Rectal smooth muscle tissue (tissue), 1 donor: ENCODE measurements around the gene SLC24A4.

Source experiments
- H3K27ac ChIP-seq: one replicate; pipeline ENCODE4 v1.7.0; 2013; ENCODE audit warnings: low read depth, low read length, inconsistent platforms
- H3K27me3 ChIP-seq: one replicate; pipeline ENCODE4 v1.7.0; 2013; ENCODE audit warnings: low read length; ENCODE audit not compliant: control insufficient read depth, insufficient read depth
- H3K36me3 ChIP-seq: one replicate; pipeline ENCODE4 v1.7.0; 2013; ENCODE audit warnings: low read length; ENCODE audit not compliant: control insufficient read depth, insufficient read depth
- H3K4me1 ChIP-seq: one replicate; pipeline ENCODE4 v1.7.0; 2013; ENCODE audit warnings: low read length; ENCODE audit not compliant: control insufficient read depth, insufficient read depth
- H3K4me3 ChIP-seq: one replicate; pipeline ENCODE4 v1.7.0; 2013; ENCODE audit warnings: low read length
- H3K9ac ChIP-seq: one replicate; pipeline ENCODE4 v1.7.0; 2013; ENCODE audit warnings: low read length

SLC24A4 gene

GRCh38 chr14:92414690-92415445 is 91.9 kb downstream of the SLC24A4 start:
- Histone ChIP-seq H3K36me3 (no peaks in the 10 kb centered on the region), H3K27me3 (no peaks in the 10 kb centered on the region), H3K4me1 (no peaks in the 10 kb centered on the region), H3K9ac (no peak overlapping the region), H3K4me3 (no peak overlapping the region), H3K27ac (no peak overlapping the region)

- Histone ChIP-seq H3K27me3 (no peaks in the 10 kb centered on the region), H3K27ac (no peak overlapping the region), H3K9ac (no peak overlapping the region), H3K36me3 (no peaks in the 10 kb centered on the region), H3K4me3 (no peak overlapping the region), H3K4me1 (no peaks in the 10 kb centered on the region)
Measured at GRCh38 chr14:92415969-92416368, 93.0 kb downstream of the SLC24A4 start.

- no peak overlapping the region for H3K9ac ChIP-seq
- H3K4me3 ChIP-seq = no peak overlapping the region
- no peaks in the 10 kb centered on the region for H3K27me3 ChIP-seq
- H3K4me1 ChIP-seq = no peaks in the 10 kb centered on the region
- no peak overlapping the region for H3K27ac ChIP-seq
- no peaks in the 10 kb centered on the region for H3K36me3 ChIP-seq
Measured at GRCh38 chr14:92416544-92416943, 93.6 kb downstream of the SLC24A4 start.

GRCh38 chr14:92417759-92418158 is 94.8 kb downstream of the SLC24A4 start:
- H3K27me3 ChIP-seq = no peaks in the 10 kb centered on the region
- H3K4me1 ChIP-seq = peaks cover 2% of the 10 kb centered on the region
- H3K4me3 ChIP-seq = no peak overlapping the region
- H3K36me3 ChIP-seq = no peaks in the 10 kb centered on the region
- H3K27ac ChIP-seq = no peak overlapping the region
- H3K9ac ChIP-seq = no peak overlapping the region

GRCh38 chr14:92421751-92422150 is 98.8 kb downstream of the SLC24A4 start:
- no peaks in the 10 kb centered on the region for H3K36me3 ChIP-seq

GRCh38 chr14:92425101-92425500 is 102.1 kb downstream of the SLC24A4 start:
- Histone ChIP-seq H3K4me3 (no peak overlapping the region), H3K36me3 (no peaks in the 10 kb centered on the region), H3K27me3 (no peaks in the 10 kb centered on the region), H3K4me1 (peaks cover 2% of the 10 kb centered on the region), H3K27ac (no peak overlapping the region), H3K9ac (no peak overlapping the region)

More at GRCh38 chr14:92421751-92422150, 98.8 kb downstream of the SLC24A4 start:
- Histone ChIP-seq H3K9ac (no peak overlapping the region), H3K27me3 (no peaks in the 10 kb centered on the region), H3K4me1 (peaks cover 2% of the 10 kb centered on the region), H3K4me3 (no peak overlapping the region), H3K27ac (no peak overlapping the region)

GRCh38 chr14:92426237-92426636 is 103.3 kb downstream of the SLC24A4 start:
- no peaks in the 10 kb centered on the region for H3K36me3 ChIP-seq
- H3K27ac ChIP-seq = no peak overlapping the region
- H3K4me3 ChIP-seq = no peak overlapping the region
- H3K27me3 ChIP-seq = no peaks in the 10 kb centered on the region
- H3K9ac ChIP-seq = no peak overlapping the region
- peaks cover 2% of the 10 kb centered on the region for H3K4me1 ChIP-seq

- Histone ChIP-seq H3K4me1 (no peaks in the 10 kb centered on the region), H3K4me3 (no peak overlapping the region), H3K27ac (no peak overlapping the region), H3K36me3 (no peaks in the 10 kb centered on the region), H3K9ac (no peak overlapping the region), H3K27me3 (no peaks in the 10 kb centered on the region)
Measured at GRCh38 chr14:92427096-92427495, 104.1 kb downstream of the SLC24A4 start.

GRCh38 chr14:92430686-92431085 is 107.7 kb downstream of the SLC24A4 start:
- no peaks in the 10 kb centered on the region for H3K4me1 ChIP-seq
- no peaks in the 10 kb centered on the region for H3K27me3 ChIP-seq
- no peak overlapping the region for H3K27ac ChIP-seq
- no peak overlapping the region for H3K4me3 ChIP-seq
- H3K9ac ChIP-seq = no peak overlapping the region
- no peaks in the 10 kb centered on the region for H3K36me3 ChIP-seq

GRCh38 chr14:92431199-92431725 is 108.3 kb downstream of the SLC24A4 start:
- no peaks in the 10 kb centered on the region for H3K4me1 ChIP-seq
- H3K36me3 ChIP-seq = no peaks in the 10 kb centered on the region

GRCh38 chr14:92433407-92433806 is 110.4 kb downstream of the SLC24A4 start:
- Histone ChIP-seq H3K4me1 (no peaks in the 10 kb centered on the region), H3K4me3 (no peak overlapping the region), H3K9ac (no peak overlapping the region), H3K36me3 (no peaks in the 10 kb centered on the region), H3K27me3 (no peaks in the 10 kb centered on the region), H3K27ac (no peak overlapping the region)

More at GRCh38 chr14:92431199-92431725, 108.3 kb downstream of the SLC24A4 start:
- Histone ChIP-seq H3K27ac (no peak overlapping the region), H3K4me3 (no peak overlapping the region), H3K9ac (no peak overlapping the region), H3K27me3 (no peaks in the 10 kb centered on the region)

GRCh38 chr14:92435154-92435553 is 112.2 kb downstream of the SLC24A4 start:
- no peak overlapping the region for H3K27ac ChIP-seq
- no peaks in the 10 kb centered on the region for H3K27me3 ChIP-seq
- H3K9ac ChIP-seq = no peak overlapping the region
- no peaks in the 10 kb centered on the region for H3K4me1 ChIP-seq
- H3K4me3 ChIP-seq = no peak overlapping the region
- no peaks in the 10 kb centered on the region for H3K36me3 ChIP-seq
